ENCODE measurements around the gene ASAH2B. TPM values are rescaled to one million over a fixed set of nuclear protein-coding genes. Genes with fewer than 3 reads are reported as not detected.
A peak's percentile ranks its signal among the peaks of the same experiment; 100 is the strongest.
"Not testable (repeated sequence)": the region's sequence is repeated elsewhere in the genome, so short reads cannot be mapped to it uniquely, and the experiment has no call there.

The ASAH2B gene
- total and polyA plus RNA-seq, 10 donors: 0.77 to 5.4 (median 1.7) TPM

- peak; percentile 53 for DNase-seq
- H3K27ac ChIP-seq: peak overlapping the region; percentile 32 to 85 (median 78)
Observed at GRCh38 chr10:50738987-50739617, 634 bp upstream of the ASAH2B start.

GRCh38 chr10:50740293-50740648 lies 535 bp downstream of the ASAH2B start:
- H3K4me1 ChIP-seq: peaks cover 0 to 14% (median 12%) of the 10 kb centered on the region in 6 donors
- H3K27ac ChIP-seq: peak overlapping the region; percentile 32 to 85 (median 78)
- no peak for TF ChIP-seq POLR2AphosphoS5 (IDR thresholded peaks at IDR 0.05)
- TF ChIP-seq POLR2A (IDR thresholded peaks at IDR 0.05): no peak
- no peak for TF ChIP-seq CTCF (IDR thresholded peaks at IDR 0.05 in 8 of 11, conservative IDR thresholded peaks at IDR 0.05 in 3 of 11)
- intact Hi-C loops (cut with DNase I; ENCODE audit: low total_unique reads): no loop called here
- no peaks in the 10 kb centered on the region for H3K9me3 ChIP-seq
- peaks cover 0 to 12% (median 0%) of the 10 kb centered on the region in 7 donors for H3K27me3 ChIP-seq (replicated peaks in 1 of 7)
- no peaks in the 10 kb centered on the region for H3K36me3 ChIP-seq
- 1 to 4% (median 2%) methylated on average over 8 of the region's 8 CpGs for WGBS, 5 donors
- peak; percentile 30 for DNase-seq
- H3K4me3 ChIP-seq: peak overlapping the region; percentile 45 to 75 (median 64)

More at GRCh38 chr10:50738987-50739617, 634 bp upstream of the ASAH2B start:
- Histone ChIP-seq H3K4me3 (peak overlapping the region; percentile 45 to 75 (median 64)), H3K4me1 (peaks cover 0 to 14% (median 12%) of the 10 kb centered on the region in 6 donors), H3K27me3 (replicated peaks in 1 of 7) (peaks cover 0 to 16% (median 0%) of the 10 kb centered on the region in 7 donors)
- 66 to 73% (median 67%) methylated on average over 22 to 23 of the region's 23 CpGs for WGBS, 5 donors
- H3K9me3 ChIP-seq; H3K36me3 ChIP-seq; intact Hi-C loops (cut with DNase I; ENCODE audit: low total_unique reads): not testable (repeated sequence)

GRCh38 chr10:50742820-50743219 lies 3.1 kb downstream of the ASAH2B start:
- H3K27ac ChIP-seq; DNase-seq; H3K9me3 ChIP-seq; H3K4me3 ChIP-seq; intact Hi-C loops (cut with DNase I; ENCODE audit: low total_unique reads); H3K36me3 ChIP-seq: not testable (repeated sequence)
- Histone ChIP-seq H3K4me1 (peaks cover 0 to 14% (median 12%) of the 10 kb centered on the region in 6 donors), H3K27me3 (replicated peaks in 1 of 7) (peaks cover 0 to 12% (median 0%) of the 10 kb centered on the region in 7 donors)
- WGBS, 5 donors: 87 to 91% (median 90%) methylated on average over 10 of the region's 10 CpGs

GRCh38 chr10:50766774-50767513 lies 27.2 kb downstream of the ASAH2B start:
- intact Hi-C loops (cut with DNase I; ENCODE audit: low total_unique reads); H3K27ac ChIP-seq: not testable (repeated sequence)
- WGBS, 5 donors: 87 to 96% (median 89%) methylated on average over 3 to 5 of the region's 5 CpGs

DNA sequence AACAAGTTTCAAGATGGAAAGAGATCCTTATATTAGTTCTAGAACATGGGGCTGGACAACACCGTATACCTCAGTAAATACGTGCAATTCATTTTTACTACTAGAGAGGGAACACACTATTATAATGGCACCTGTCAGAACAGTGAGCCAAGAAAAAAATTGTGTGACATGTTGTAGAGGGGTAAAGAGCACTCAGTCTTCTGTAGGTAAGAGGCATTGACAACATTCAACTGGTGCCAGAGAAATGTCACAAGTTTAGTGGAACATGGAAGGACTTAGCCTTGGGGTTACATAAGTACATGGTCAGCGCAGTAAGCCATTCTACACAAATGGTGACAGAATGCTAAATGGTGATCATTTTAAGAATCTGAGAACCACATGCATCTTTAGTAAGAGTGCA lies 32.3 kb downstream of the ASAH2B start:
- H3K36me3 ChIP-seq; H3K4me3 ChIP-seq; H3K27ac ChIP-seq; H3K9me3 ChIP-seq; H3K4me1 ChIP-seq; H3K27me3 ChIP-seq (replicated peaks in 1 of 7); intact Hi-C loops (cut with DNase I; ENCODE audit: low total_unique reads); DNase-seq: not testable (repeated sequence)
- 67 to 100% (median 97%) methylated on average over 1 to 3 of the region's 3 CpGs for WGBS, 5 donors

More at GRCh38 chr10:50766774-50767513, 27.2 kb downstream of the ASAH2B start:
- not testable (repeated sequence) for H3K4me3 ChIP-seq; DNase-seq; H3K36me3 ChIP-seq; H3K4me1 ChIP-seq; H3K27me3 ChIP-seq (replicated peaks in 1 of 7)
- peaks cover 0 to 11% (median 6%) of the 10 kb centered on the region in 8 donors for H3K9me3 ChIP-seq

DNA sequence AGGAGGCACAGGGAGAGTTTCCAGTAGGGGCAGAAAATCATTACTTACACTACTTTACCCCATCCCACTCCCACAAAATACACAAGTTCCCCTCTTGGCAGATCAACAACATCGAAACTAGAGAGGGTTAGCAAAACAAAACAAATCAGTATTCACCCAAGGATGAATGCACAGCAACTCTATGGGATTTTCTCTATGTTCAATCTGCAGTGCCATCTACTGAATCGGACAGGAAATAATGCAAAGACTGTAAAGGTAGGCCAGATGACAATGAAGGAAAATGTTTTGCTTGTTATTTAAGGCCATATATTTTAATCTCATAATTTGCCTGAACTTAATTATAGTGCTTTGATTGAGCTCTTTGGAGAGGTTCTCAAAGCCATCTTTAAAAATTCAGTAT lies 35.1 kb downstream of the ASAH2B start:
- H3K9me3 ChIP-seq; H3K27ac ChIP-seq; H3K36me3 ChIP-seq; intact Hi-C loops (cut with DNase I; ENCODE audit: low total_unique reads); DNase-seq; H3K4me1 ChIP-seq; H3K4me3 ChIP-seq; H3K27me3 ChIP-seq (replicated peaks in 1 of 7): not testable (repeated sequence)
- 59 to 83% (median 66%) methylated on average over 2 of the region's 2 CpGs for WGBS, 5 donors

GRCh38 chr10:50780036-50780435 lies 40.3 kb downstream of the ASAH2B start:
- H3K4me1 ChIP-seq; DNase-seq; H3K9me3 ChIP-seq; H3K27ac ChIP-seq; intact Hi-C loops (cut with DNase I; ENCODE audit: low total_unique reads); H3K4me3 ChIP-seq; H3K27me3 ChIP-seq (replicated peaks in 1 of 7); H3K36me3 ChIP-seq: not testable (repeated sequence)
- WGBS, 5 donors: 45 to 95% (median 53%) methylated on average over 1 of the region's 1 CpG

DNA sequence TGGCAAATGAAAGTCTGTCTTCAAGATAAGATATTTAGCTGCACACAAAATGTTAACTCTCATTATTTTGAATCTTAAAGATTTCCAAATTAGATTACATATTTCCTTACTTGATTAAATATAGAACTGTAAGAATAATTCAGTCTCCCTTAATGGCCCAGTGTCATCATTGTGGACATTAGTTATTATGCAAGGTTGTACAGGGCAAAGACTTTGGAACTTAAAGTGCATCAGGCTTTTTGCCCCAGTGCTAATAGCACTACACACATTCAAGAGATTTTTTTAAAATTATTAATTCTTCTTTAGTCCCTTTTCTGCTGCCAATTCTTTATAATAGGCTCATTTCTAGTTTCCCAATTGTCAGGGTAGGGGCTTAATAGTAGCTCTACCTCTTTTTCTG lies 42.3 kb downstream of the ASAH2B start:
- intact Hi-C loops (cut with DNase I; ENCODE audit: low total_unique reads); H3K27ac ChIP-seq; H3K27me3 ChIP-seq (replicated peaks in 1 of 7): not testable (repeated sequence)

DNA sequence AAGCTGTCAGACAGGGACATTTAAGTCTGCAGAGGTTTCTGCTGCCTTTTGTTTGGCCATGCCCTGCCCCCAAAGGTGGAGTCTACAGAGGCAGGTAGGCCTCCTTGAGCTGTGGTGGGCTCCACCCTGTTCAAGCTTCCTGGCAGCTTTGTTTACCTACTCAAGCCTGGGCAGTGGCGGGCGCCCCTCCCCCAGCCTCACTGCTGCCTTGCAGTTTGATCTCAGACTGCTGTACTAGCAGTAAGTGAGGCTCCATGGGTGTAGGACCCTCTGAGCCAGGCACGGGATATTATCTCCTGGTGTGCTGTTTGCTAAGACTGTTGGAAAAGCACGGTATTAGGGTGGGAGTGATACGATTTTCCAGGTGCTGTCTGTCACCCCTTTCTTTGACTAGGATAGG lies 48.2 kb downstream of the ASAH2B start:
- H3K27ac ChIP-seq; H3K9me3 ChIP-seq; H3K36me3 ChIP-seq; intact Hi-C loops (cut with DNase I; ENCODE audit: low total_unique reads); H3K4me3 ChIP-seq; H3K4me1 ChIP-seq; DNase-seq; H3K27me3 ChIP-seq (replicated peaks in 1 of 7): not testable (repeated sequence)
- WGBS, 5 donors: 57 to 81% (median 69%) methylated on average over 4 to 5 of the region's 5 CpGs

More for the DNA sequence above, 42.3 kb downstream of the ASAH2B start:
- not testable (repeated sequence) for DNase-seq, H3K9me3 ChIP-seq, H3K4me3 ChIP-seq, H3K4me1 ChIP-seq, H3K36me3 ChIP-seq
